ENCODE results near the gene CACNA1C. TPM values are rescaled to one million over a fixed set of nuclear protein-coding genes. Genes with fewer than 3 reads are reported as not detected.

Gene CACNA1C
- total RNA-seq, 1 donor from 2014 or later: 7.3 TPM

- Histone ChIP-seq H3K9ac (ENCODE audit: low read depth in 1 of 3, low read length in 3 of 3) (peak overlapping the region in 1 of 3 donors; percentile 41), H3K4me1 (ENCODE audit: control insufficient read depth in 3 of 3, insufficient read depth in 3 of 3, low read length in 3 of 3) (peaks cover 10 to 23% (median 20%) of the 10 kb centered on the region in 3 donors), H3K27ac (ENCODE audit: low read depth, low read length) (peak overlapping the region; percentile 38), H3K36me3 (ENCODE audit: control insufficient read depth in 3 of 3, insufficient read depth in 3 of 3, low read length in 3 of 3) (no peaks in the 10 kb centered on the region), H3K9me3 (ENCODE audit: control insufficient read depth in 3 of 3, low read length in 3 of 3) (no peaks in the 10 kb centered on the region), H3K4me3 (ENCODE audit: low read length in 3 of 3) (peak overlapping the region in 1 of 3 donors; percentile 23), H3K27me3 (ENCODE audit: control insufficient read depth in 3 of 3, insufficient read depth in 3 of 3, low read length in 3 of 3) (peaks cover 0 to 4% (median 2%) of the 10 kb centered on the region in 3 donors)
Measured at GRCh38 chr12:2384533-2385351, 332.0 kb downstream of the CACNA1C start.

DNA sequence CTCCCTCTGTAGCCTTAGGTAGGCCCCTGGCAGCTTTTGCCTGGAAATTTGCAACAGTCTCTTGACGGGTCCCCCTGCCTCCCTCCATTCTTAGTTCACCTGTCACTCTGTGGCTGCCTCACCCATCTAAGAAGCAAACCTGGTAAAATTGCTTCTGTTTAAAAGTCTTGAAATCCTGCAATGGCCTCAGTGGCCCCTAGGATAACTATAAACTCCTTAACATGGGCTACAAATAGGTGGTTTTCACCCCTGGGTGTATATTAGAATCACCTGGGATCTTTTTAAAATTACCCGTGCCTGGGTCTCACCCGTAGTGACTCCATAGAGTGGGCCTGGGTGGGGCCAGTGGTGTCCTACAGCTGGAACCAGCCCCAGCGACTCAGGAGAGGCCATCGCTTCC is 332.7 kb downstream of the CACNA1C start:
- H3K9ac ChIP-seq (ENCODE audit: low read depth in 1 of 3, low read length in 3 of 3): peak overlapping the region in 1 of 3 donors; percentile 41
- H3K27me3 ChIP-seq (ENCODE audit: control insufficient read depth in 3 of 3, insufficient read depth in 3 of 3, low read length in 3 of 3): peaks cover 0 to 4% (median 2%) of the 10 kb centered on the region in 3 donors
- H3K4me1 ChIP-seq (ENCODE audit: control insufficient read depth in 3 of 3, insufficient read depth in 3 of 3, low read length in 3 of 3): peaks cover 10 to 15% (median 14%) of the 10 kb centered on the region in 3 donors
- H3K9me3 ChIP-seq (ENCODE audit: control insufficient read depth in 3 of 3, low read length in 3 of 3): no peaks in the 10 kb centered on the region
- H3K36me3 ChIP-seq (ENCODE audit: control insufficient read depth in 3 of 3, insufficient read depth in 3 of 3, low read length in 3 of 3): no peaks in the 10 kb centered on the region
- H3K27ac ChIP-seq (ENCODE audit: low read depth, low read length): peak overlapping the region; percentile 38
- no peak overlapping the region for H3K4me3 ChIP-seq (ENCODE audit: low read length in 3 of 3)

DNA sequence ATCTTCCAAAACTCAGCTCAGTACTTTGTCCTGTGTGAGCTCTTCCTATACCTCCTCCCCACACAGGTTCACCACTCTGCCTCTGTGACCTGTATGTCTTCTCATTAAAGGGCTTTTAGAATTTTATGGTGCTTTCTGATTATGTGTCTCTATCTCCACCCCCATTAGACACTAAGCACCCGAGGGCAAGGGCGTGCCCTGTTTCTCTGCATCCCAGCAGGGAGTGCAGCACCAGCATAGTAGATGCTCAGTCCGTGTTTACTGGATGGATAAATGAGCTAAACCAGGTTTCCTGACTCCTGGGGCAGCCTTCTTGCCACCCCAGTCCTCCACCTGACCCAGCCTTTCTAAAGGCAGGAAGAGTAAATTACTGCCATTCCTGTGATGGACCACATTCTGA is 333.8 kb downstream of the CACNA1C start:
- Histone ChIP-seq H3K4me3 (ENCODE audit: low read length in 3 of 3) (no peak overlapping the region), H3K9ac (ENCODE audit: low read depth in 1 of 3, low read length in 3 of 3) (no peak overlapping the region), H3K4me1 (ENCODE audit: control insufficient read depth in 3 of 3, insufficient read depth in 3 of 3, low read length in 3 of 3) (peaks cover 9 to 21% (median 10%) of the 10 kb centered on the region in 3 donors), H3K27ac (ENCODE audit: low read depth, low read length) (no peak overlapping the region), H3K9me3 (ENCODE audit: control insufficient read depth in 3 of 3, low read length in 3 of 3) (no peaks in the 10 kb centered on the region), H3K27me3 (ENCODE audit: control insufficient read depth in 3 of 3, insufficient read depth in 3 of 3, low read length in 3 of 3) (peaks cover 0 to 4% (median 2%) of the 10 kb centered on the region in 3 donors), H3K36me3 (ENCODE audit: control insufficient read depth in 3 of 3, insufficient read depth in 3 of 3, low read length in 3 of 3) (no peaks in the 10 kb centered on the region)

DNA sequence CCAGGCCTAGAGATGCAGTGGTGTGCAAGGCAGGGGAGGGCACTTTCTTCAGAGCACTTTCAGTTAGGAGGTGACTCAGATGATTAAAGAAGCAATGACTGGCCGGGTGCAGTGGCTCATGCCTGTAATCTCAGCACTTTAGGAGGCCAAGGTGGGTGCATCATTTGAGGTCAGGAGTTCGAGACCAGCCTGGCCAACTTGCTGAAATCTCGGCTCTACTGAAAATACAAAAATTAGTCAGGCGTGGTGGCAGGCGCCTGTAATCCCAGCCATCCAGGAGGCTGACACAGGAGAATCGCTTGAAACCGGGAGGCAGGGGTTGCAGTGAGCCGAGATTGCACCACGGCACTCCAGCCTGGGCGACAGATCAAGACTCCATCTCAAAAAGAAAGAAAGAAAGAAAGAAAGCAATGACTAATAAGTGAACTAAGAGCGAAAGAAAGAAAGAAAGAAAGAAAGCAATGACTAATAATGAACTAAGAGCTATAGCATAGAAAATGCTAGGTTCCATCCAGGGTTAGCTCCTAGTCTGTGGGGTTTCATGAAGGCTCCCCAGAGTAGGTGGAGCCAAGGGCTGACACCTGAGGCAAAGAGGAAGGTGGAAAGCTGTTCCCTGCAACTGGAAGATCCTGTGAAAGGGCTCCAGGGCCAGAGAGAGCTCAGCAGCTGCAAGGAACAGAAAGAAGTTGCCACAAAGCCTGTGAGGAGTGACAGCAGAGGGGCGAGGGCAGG is 334.5 kb downstream of the CACNA1C start:
- Histone ChIP-seq H3K36me3 (ENCODE audit: control insufficient read depth in 3 of 3, insufficient read depth in 3 of 3, low read length in 3 of 3) (no peaks in the 10 kb centered on the region), H3K9me3 (ENCODE audit: control insufficient read depth in 3 of 3, low read length in 3 of 3) (no peaks in the 10 kb centered on the region), H3K9ac (ENCODE audit: low read depth in 1 of 3, low read length in 3 of 3) (no peak overlapping the region), H3K4me1 (ENCODE audit: control insufficient read depth in 3 of 3, insufficient read depth in 3 of 3, low read length in 3 of 3) (peaks cover 9 to 21% (median 10%) of the 10 kb centered on the region in 3 donors), H3K27me3 (ENCODE audit: control insufficient read depth in 3 of 3, insufficient read depth in 3 of 3, low read length in 3 of 3) (peaks cover 0 to 4% (median 2%) of the 10 kb centered on the region in 3 donors), H3K27ac (ENCODE audit: low read depth, low read length) (no peak overlapping the region), H3K4me3 (ENCODE audit: low read length in 3 of 3) (no peak overlapping the region)

DNA sequence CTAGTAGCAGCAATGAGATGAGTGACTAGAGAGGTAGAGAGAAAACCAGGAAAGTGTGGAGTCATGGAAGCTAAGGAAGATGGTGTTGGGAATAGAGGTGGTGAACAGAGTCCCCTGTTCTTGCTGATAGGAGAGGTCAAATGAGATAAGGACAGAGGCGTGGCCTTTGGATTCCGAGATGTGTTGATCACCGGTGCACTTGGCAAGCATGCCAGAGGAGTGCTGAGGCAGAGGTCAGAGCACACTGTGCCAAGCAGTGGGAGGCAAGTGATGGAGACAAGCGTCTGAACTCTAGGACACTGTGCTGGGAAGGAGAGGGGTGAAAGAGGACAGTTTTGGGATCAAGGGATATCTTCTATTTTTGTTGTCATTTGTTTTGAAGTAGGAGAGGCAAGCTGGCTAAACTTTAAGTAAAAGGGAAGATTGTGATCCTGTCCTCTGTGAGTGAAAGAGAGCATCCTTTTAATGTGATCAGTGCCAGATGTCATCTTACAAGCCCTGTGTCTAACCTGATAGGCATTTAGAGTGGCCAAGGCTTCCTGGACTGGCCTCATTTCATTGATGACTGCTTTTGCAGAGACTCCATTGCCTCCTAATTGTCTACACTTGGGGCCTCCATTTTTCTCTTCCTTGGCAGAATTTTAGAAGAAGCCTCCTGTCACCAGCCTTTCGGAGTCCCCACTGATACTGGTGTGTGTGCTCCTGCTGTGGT is 336.4 kb downstream of the CACNA1C start:
- H3K4me3 ChIP-seq (ENCODE audit: low read length in 3 of 3): no peak overlapping the region
- no peaks in the 10 kb centered on the region for H3K36me3 ChIP-seq (ENCODE audit: control insufficient read depth in 3 of 3, insufficient read depth in 3 of 3, low read length in 3 of 3)
- H3K9me3 ChIP-seq (ENCODE audit: control insufficient read depth in 3 of 3, low read length in 3 of 3): no peaks in the 10 kb centered on the region
- no peak overlapping the region for H3K27ac ChIP-seq (ENCODE audit: low read depth, low read length)
- H3K4me1 ChIP-seq (ENCODE audit: control insufficient read depth in 3 of 3, insufficient read depth in 3 of 3, low read length in 3 of 3): peaks cover 0 to 9% (median 2%) of the 10 kb centered on the region in 3 donors
- H3K9ac ChIP-seq (ENCODE audit: low read depth in 1 of 3, low read length in 3 of 3): no peak overlapping the region
- peaks cover 0 to 4% (median 2%) of the 10 kb centered on the region in 3 donors for H3K27me3 ChIP-seq (ENCODE audit: control insufficient read depth in 3 of 3, insufficient read depth in 3 of 3, low read length in 3 of 3)

DNA sequence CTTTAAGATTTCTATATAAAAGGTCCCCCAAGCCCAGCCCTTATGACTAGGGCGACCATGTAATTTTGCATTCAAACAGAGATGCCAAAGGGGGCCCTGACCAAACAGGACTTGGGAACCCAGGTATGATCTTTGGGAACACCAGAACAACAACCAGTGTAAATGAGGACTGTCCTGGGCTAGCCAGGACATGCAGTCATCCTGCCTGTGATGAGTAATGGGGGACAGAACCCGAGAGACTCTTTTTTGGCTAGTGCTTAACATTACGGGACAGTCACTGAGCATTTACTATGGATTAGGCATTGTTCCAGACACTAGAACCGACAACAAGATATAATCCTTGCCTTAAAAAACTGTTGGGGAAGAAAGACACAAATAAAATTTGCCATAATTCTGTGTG is 337.3 kb downstream of the CACNA1C start:
- no peak overlapping the region for H3K27ac ChIP-seq (ENCODE audit: low read depth, low read length)
- no peak overlapping the region for H3K9ac ChIP-seq (ENCODE audit: low read depth in 1 of 3, low read length in 3 of 3)
- no peaks in the 10 kb centered on the region for H3K36me3 ChIP-seq (ENCODE audit: control insufficient read depth in 3 of 3, insufficient read depth in 3 of 3, low read length in 3 of 3)
- no peaks in the 10 kb centered on the region for H3K9me3 ChIP-seq (ENCODE audit: control insufficient read depth in 3 of 3, low read length in 3 of 3)
- peaks cover 0 to 6% (median 0%) of the 10 kb centered on the region in 3 donors for H3K4me1 ChIP-seq (ENCODE audit: control insufficient read depth in 3 of 3, insufficient read depth in 3 of 3, low read length in 3 of 3)
- no peak overlapping the region for H3K4me3 ChIP-seq (ENCODE audit: low read length in 3 of 3)
- peaks cover 0 to 4% (median 2%) of the 10 kb centered on the region in 3 donors for H3K27me3 ChIP-seq (ENCODE audit: control insufficient read depth in 3 of 3, insufficient read depth in 3 of 3, low read length in 3 of 3)

GRCh38 chr12:2390850-2391390 is 338.1 kb downstream of the CACNA1C start:
- H3K27ac ChIP-seq (ENCODE audit: low read depth, low read length): no peak overlapping the region
- no peak overlapping the region for H3K4me3 ChIP-seq (ENCODE audit: low read length in 3 of 3)
- H3K27me3 ChIP-seq (ENCODE audit: control insufficient read depth in 3 of 3, insufficient read depth in 3 of 3, low read length in 3 of 3): peaks cover 0 to 4% (median under 1%) of the 10 kb centered on the region in 3 donors
- no peaks in the 10 kb centered on the region for H3K36me3 ChIP-seq (ENCODE audit: control insufficient read depth in 3 of 3, insufficient read depth in 3 of 3, low read length in 3 of 3)
- no peaks in the 10 kb centered on the region for H3K9me3 ChIP-seq (ENCODE audit: control insufficient read depth in 3 of 3, low read length in 3 of 3)
- H3K4me1 ChIP-seq (ENCODE audit: control insufficient read depth in 3 of 3, insufficient read depth in 3 of 3, low read length in 3 of 3): peaks cover 0 to 11% (median 3%) of the 10 kb centered on the region in 3 donors
- H3K9ac ChIP-seq (ENCODE audit: low read depth in 1 of 3, low read length in 3 of 3): no peak overlapping the region

GRCh38 chr12:2391740-2392331 is 339.0 kb downstream of the CACNA1C start:
- H3K4me3 ChIP-seq (ENCODE audit: low read length in 3 of 3): no peak overlapping the region
- H3K36me3 ChIP-seq (ENCODE audit: control insufficient read depth in 3 of 3, insufficient read depth in 3 of 3, low read length in 3 of 3): no peaks in the 10 kb centered on the region
- H3K9me3 ChIP-seq (ENCODE audit: control insufficient read depth in 3 of 3, low read length in 3 of 3): no peaks in the 10 kb centered on the region
- H3K4me1 ChIP-seq (ENCODE audit: control insufficient read depth in 3 of 3, insufficient read depth in 3 of 3, low read length in 3 of 3): peaks cover 2 to 18% (median 12%) of the 10 kb centered on the region in 3 donors
- no peak overlapping the region for H3K27ac ChIP-seq (ENCODE audit: low read depth, low read length)
- no peaks in the 10 kb centered on the region for H3K27me3 ChIP-seq (ENCODE audit: control insufficient read depth in 3 of 3, insufficient read depth in 3 of 3, low read length in 3 of 3)
- no peak overlapping the region for H3K9ac ChIP-seq (ENCODE audit: low read depth in 1 of 3, low read length in 3 of 3)

- Histone ChIP-seq H3K36me3 (ENCODE audit: control insufficient read depth in 3 of 3, insufficient read depth in 3 of 3, low read length in 3 of 3) (no peaks in the 10 kb centered on the region), H3K4me1 (ENCODE audit: control insufficient read depth in 3 of 3, insufficient read depth in 3 of 3, low read length in 3 of 3) (peaks cover 2 to 21% (median 18%) of the 10 kb centered on the region in 3 donors), H3K27ac (ENCODE audit: low read depth, low read length) (no peak overlapping the region), H3K9me3 (ENCODE audit: control insufficient read depth in 3 of 3, low read length in 3 of 3) (no peaks in the 10 kb centered on the region), H3K4me3 (ENCODE audit: low read length in 3 of 3) (no peak overlapping the region), H3K27me3 (ENCODE audit: control insufficient read depth in 3 of 3, insufficient read depth in 3 of 3, low read length in 3 of 3) (no peaks in the 10 kb centered on the region), H3K9ac (ENCODE audit: low read depth in 1 of 3, low read length in 3 of 3) (no peak overlapping the region)
Measured at GRCh38 chr12:2393016-2393415, 340.2 kb downstream of the CACNA1C start.

Measured in skeletal muscle tissue (tissue), 4 donors.